Measurements from ENCODE around the gene FTL.
A peak's percentile ranks its signal among the peaks of the same experiment; 100 is the strongest.

Gene FTL

DNA sequence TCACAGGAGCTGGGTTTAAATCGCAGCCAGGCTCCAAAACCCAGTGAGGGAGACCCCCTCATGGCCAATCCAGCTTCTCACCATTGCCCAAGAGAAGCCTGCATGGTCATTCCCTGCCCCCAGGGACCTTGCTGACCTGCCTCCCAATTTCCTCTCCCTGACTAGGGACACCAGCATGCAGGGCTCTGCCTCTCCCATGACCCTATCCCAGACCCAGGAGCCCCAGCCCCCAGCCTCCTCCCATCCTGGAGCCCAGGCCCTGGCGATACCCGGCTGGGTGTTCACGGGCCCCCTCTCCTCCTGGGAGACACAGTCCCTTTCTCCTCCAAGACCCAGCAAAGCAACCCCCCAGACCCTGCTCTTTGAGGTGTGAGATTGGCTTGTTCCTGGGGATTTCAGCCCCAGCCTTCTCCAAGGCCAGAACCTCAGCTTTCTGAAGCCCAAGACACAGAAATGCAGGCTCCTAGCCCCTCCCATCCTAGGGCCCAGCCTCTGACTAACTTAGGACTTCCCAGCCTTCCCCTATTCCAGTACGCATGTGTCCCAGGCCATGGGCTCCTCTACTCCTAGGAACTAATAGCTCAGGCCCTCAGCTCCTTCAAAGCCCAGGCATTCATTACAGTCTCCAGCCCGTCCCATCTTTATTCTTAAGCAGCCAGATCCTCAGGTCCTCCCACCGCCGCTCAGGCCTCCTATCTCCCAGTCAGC is 26.9 kb downstream of the FTL start:
- no peak for DNase-seq (ENCODE audit: low read depth, low spot score)

DNA sequence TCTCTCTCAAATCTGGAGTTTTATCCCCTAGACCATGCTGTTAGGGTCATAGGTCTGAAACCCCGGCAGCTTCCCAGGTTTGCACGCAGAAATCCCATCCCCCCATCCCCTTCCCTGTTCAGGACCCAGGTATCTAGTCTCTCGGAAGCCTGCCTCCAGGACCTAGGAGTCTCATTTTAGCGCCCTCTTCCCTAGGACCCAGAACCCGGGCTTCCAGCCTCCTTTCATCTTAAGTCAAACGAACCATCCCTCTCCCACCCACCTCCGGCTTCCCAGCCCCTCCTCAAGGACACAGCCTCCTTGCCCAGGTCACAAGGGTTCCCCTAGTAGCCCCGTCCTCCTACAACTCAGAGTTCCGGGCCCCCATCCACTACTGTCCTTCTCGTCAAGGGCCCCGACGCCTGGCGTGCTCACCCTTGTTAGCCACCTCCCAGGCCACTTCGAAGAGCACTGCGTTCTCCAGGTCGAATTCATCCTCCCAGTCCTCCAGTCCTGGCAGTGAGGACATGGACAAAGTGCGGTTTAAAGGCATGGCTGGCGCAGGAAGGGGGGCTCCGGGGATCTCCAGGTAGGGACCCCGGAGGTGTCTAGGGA is 27.6 kb downstream of the FTL start:
- no peak for DNase-seq (ENCODE audit: low read depth, low spot score)

DNA sequence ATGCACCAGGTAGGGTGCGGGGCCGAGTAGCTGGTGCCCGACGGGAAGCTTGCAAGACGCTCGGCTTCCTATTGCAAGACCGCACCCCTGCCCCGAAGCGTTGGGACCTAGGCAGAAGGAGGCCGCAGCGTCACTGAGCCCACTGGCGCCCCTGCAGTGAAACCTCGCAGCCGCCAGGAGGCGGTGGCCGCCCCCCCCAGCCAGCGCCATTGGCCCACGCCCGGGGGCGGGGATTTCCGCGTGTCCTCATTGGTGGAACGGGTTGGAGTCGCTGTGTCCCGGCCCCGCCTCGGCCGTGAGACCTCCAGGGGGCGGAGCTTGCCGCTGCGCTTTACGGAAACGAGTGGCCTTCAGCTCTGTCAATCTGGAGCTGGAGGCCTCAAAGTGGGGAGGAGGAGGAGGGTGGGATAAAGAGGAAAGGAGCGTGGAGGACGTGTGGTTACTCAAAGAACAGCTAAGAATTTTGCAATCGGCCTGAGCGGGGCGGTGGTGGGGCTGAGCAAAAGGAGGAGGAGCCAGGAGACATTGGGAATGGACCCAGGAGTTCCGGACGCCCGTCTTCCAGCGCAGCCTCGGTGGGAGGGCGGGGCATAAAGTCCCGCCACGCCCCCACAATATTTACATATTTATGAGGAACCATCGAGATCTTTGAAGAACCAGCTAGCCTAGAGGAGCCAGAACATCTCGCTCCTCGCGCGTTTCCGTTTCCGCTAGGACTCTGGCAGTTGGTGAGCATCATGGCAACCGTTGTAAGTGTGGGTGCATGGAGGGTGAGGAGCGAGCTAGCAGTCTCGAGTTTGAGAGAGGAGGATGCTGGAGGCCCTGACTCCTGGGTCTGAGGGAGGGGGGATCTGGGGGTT is 28.3 kb downstream of the FTL start, which contains the start of the genes GYS1 and RUVBL2:
Gene GYS1 (minus strand): TSS at position 135 of the 860 bp plus-strand sequence. CDS start 197 bp downstream, outside the sequence.
Gene RUVBL2 (plus strand): TSS at position 713 of the 860 bp plus-strand sequence. CDS start 25 bp downstream, at position 738.
- DNase-seq (ENCODE audit: low read depth, low spot score): peak; percentile 92

DNA sequence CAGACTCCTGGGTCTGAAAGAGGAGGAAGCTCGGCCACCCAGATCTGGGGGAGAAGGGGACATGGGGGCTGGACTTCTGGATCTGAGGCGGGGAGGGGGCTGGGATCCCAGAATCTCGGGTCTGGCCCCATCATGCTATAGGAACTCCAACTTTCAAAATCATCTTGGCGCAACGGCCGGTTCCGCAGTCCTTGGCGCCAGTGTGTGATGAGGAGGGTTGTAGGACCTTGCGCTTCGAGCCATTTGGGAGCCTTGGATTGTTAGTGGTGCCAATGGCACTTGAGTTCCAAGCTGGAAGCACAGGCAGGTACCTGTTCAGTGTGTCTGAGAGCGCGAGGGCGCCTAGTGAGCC is 28.9 kb downstream of the FTL start:
- DNase-seq (ENCODE audit: low read depth, low spot score): no peak

DNA sequence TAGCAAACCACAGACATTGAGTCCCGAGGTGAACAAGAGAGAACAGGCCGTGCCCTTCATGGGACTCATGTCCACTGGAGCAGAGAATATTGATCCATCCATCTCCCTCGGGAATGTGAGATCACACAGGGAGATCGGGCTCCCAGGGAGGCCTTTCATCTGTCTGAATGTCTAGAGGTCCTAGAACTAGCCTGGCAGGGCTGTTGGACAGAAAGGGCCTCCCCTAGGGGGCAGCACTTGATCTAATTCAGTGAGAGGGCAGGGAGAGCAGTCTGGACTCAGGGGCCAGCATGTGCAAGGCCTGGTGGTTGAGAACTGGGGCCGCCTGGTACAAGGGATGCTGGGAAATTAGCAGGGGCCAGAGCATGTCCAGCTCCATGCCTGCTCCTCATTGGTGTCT is 32.9 kb downstream of the FTL start:
- DNase-seq (ENCODE audit: low read depth, low spot score): no peak

DNA sequence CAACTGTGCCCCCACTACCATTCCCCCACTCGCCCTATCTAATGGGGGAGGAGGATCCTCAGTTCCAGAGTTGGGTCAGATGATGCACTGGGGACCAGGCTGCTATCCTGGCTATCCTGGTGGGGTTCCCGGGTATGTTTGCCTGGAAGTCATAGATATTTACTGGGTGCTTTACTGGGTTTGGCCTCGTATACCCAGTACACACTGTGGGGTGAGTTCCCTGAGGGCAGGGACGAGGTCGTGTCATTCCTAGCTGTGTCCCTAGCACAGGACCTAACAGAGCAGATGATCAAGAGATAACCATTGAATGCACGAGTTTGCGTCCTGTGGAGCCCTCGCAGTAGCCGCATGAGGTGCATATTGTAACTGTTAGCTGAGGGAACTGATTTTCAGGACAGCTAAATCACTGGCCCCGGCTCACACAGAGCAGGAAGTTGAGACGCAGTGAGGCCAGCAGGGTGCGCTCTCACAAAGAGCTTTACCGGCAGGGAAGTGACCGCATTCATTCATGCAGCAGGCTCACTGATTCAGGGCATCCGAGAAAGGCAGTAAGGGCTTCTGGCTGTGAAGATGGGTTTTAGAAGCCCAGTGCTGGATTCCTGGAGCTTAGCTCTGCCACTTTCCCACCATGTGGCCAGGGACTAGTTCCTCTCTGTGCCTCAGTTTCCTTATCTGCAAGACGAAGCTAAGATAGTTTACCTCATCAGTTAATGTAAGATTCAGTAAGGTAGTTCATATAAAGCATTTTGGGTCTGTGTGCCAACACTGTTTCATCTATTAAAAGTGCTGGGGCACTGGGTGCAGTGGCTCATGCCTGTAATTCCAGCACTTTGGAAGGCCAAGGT is 34.6 kb downstream of the FTL start:
- DNase-seq (ENCODE audit: low read depth, low spot score): no peak

DNA sequence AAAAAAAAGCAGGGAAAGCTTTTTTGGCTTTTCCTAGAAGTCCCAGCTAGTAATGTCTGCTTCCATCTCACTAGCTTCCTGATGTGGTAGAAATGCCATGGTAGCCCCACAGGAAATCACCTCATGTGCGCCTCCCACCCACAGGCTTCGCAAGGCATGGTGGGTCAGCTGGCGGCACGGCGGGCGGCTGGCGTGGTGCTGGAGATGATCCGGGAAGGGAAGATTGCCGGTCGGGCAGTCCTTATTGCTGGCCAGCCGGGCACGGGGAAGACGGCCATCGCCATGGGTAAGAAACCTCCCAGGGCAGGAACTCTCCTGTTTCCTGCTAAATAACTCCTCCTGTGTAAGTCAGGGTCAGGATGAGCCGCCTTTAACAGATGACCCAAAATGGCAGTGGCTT is 39.0 kb downstream of the FTL start:
- no peak for DNase-seq (ENCODE audit: low read depth, low spot score)

DNA sequence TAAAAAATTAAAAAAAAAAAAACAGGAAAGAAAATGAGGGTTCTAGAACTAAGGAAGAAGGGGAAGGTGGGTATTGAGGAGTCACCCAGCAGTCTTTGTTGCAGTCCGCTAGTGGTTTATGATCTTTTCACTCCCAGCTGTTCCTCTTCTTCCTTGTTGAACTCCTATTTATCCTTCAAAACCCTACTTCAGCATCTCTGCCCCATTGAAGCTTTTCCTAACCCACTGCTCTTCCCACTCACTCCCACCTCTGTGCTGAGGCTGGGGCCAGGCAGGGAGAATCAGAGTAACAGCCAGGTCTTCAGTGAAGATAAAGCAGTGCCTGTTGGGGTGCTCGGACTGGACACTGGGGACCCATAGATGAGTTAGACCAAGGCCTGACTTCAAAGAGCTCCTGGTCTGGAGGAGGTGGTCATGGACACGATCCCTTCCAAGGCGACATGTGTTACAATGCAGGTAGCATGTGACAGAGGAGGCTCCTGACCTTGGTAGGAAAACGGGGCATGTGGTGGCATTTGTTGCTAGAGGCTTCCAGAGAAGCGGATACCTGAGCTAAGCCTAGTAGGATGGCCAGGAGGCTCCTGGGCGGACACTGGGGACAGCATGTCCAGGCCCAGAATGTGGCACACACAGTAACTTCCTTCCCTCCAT is 40.0 kb downstream of the FTL start:
- DNase-seq (ENCODE audit: low read depth, low spot score): no peak

DNA sequence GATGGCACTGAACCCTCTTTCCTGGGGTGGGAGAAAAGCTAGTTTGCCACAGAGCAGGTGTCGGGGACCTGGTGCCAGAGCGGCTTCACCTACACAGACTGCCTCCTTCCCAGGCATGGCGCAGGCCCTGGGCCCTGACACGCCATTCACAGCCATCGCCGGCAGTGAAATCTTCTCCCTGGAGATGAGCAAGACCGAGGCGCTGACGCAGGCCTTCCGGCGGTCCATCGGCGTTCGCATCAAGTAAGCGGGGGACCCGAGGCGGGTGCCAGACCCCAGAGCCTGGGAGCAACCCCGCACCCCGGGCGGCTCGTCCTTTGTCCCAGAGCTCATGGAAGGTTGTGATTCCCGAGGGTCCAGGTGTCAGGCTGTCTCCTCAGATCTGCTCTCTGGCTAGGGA is 41.8 kb downstream of the FTL start:
- DNase-seq (ENCODE audit: low read depth, low spot score): no peak

DNA sequence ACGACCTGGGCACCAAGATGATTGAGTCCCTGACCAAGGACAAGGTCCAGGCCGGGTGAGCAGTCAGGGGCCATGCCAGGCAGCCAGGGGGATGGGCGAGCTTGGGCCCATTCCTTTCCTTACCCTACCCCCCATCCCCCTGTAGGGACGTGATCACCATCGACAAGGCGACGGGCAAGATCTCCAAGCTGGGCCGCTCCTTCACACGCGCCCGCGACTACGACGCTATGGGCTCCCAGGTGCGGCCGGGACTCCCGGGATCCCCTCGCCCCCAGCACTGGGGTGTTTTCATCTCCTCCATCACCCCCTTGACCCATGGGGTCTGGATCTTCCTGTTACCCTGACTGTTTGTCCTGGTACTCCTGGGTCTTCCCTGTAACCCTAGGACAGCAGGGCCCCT is 44.7 kb downstream of the FTL start:
- no peak for DNase-seq (ENCODE audit: low read depth, low spot score)

DNA sequence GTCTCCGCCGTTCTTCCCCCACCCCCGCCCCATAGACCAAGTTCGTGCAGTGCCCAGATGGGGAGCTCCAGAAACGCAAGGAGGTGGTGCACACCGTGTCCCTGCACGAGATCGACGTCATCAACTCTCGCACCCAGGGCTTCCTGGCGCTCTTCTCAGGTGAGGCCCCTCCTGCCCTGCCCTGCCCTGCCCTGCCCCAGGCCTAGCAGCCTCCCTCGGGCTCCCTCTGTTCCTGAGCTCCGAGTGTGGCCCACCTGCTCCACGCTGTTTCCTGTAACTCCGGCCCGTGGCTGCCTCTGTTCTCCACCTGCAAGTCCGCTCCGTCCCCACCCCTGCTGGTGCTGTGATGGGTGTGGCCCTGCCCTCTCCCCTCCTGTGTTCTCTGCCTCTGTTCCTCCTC is 45.3 kb downstream of the FTL start:
- no peak for DNase-seq (ENCODE audit: low read depth, low spot score)

DNA sequence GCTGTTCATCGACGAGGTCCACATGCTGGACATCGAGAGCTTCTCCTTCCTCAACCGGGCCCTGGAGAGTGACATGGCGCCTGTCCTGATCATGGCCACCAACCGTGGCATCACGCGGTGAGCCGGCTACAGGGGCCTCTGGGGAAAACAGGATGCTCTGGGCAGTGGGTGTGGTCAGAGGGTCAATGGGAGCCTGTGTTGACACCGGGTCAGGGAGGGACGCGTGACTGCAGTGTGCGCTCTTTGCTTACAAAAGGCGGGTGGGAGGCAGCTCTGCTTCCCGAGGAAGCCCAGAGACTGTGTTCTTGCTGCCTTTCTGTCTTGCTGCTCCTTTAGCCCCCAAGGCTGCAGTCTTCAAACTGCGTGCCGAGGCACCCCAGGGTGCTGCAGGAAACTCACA is 46.1 kb downstream of the FTL start:
- DNase-seq (ENCODE audit: low read depth, low spot score): no peak

DNA sequence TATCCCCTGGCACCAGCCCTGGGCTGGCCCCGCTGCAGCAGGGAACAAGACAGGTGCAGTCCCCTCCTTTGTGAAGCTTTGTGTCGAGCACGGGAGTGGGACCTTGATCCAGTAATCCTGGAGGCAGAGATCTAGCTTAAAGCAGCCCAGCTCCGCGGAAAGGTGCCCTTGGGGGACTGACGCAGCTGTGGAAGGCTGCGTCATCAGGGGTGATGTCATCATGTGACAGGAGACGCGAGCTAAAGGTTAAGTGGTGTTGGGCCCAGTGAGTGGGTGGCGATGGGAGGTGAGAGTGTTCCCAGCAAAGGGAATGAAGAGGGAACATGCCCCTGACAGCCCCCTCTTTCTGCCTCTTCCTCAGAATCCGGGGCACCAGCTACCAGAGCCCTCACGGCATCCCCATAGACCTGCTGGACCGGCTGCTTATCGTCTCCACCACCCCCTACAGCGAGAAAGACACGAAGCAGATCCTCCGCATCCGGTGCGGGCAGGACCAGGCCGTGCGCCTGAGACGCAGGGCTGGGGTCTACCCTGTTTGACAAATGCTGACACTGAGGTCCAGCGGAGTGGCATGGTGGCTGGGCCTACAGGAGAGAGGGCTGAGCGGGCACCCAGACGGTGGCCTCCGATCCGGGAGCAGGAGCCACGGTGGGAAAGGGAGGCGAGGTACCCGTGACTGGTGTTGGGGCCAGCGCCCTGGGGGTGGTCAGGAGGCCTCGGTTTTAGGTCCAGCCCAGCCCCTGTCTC is 49.2 kb downstream of the FTL start:
- DNase-seq (ENCODE audit: low read depth, low spot score): no peak

DNA sequence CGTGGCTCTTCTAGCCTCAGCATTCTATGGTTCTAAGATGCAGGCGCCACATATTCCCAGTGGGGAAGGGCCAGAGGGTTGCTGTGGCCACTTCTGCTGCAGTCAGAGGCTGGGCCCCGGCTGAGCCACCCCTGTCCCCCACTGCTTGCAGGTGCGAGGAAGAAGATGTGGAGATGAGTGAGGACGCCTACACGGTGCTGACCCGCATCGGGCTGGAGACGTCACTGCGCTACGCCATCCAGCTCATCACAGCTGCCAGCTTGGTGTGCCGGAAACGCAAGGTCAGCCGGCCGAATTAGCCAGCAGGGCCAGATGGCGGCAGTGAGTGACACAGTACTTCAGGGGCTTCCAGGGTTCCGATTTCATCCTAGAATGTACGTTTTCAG is 49.8 kb downstream of the FTL start:
- DNase-seq (ENCODE audit: low read depth, low spot score): no peak

DNA sequence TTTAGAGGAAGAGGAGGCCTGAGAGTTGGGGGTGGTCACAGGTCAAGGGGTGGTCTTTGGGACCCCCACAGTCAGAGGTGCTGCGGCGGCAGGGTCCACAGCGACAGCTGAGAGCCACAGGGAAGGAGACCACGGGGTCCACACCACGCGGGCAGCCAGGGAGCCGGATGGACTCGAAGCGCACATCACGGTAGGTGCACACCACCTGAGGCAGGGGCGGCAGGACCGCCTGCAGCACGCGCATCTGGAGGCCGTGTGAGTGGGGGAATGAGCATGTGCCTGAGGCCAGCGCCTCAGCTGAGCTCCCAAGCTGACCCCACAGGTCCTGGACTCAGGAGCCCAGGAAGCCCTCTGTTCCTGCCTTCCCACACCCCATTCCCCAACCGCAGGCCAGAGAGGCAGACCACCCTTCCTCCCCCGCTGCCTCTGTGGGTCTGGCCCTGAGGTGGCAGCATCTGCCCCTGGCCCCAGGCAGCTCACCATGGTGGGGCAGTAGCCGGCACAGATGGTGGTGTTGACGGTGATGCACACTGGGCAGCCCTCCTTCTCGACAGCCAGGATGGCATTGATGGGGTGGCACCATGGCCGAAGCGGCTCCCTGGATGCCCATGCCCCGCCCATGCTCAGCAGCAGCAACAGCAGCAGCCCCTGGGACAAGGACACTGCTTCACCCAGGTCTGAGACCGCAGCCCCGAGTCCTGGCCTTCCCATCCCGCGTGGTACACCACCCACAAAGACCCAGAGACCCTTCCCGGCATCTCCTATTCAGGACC is 51.1 kb downstream of the FTL start:
- DNase-seq (ENCODE audit: low read depth, low spot score): no peak
